HepG2 (cell line): ENCODE data around the gene ZBTB9. TPM values are rescaled to one million over a fixed set of nuclear protein-coding genes. Genes with fewer than 3 reads are reported as not detected.
A peak's percentile ranks its signal among the peaks of the same experiment; 100 is the strongest.

Experiments used
- ATF1 ChIP-seq: IDR thresholded peaks from 2 replicates; pipeline ENCODE4 v1.6.1; 2016; ENCODE audit warnings: mild to moderate bottlenecking, control low read depth
- GATAD2A ChIP-seq: IDR thresholded peaks from 2 replicates; pipeline ENCODE4 v1.6.1; 2016
- GTF2F1 ChIP-seq: fragments of 150-350 bp; IDR thresholded peaks from 2 replicates; pipeline ENCODE4 v1.6.1; 2014; ENCODE audit warnings: low read length
- HDAC2 ChIP-seq: sonication (generic); formaldehyde crosslinking; IDR thresholded peaks from 2 replicates; pipeline ENCODE4 v1.4.0; 2020; ENCODE audit warnings: missing genetic modification reagents
- HNRNPH1 ChIP-seq: fragments of 200-400 bp; formaldehyde crosslinking; optimal IDR thresholded peaks from 2 replicates; pipeline ENCODE3; 2017; ENCODE audit warnings: mild to moderate bottlenecking, low read depth, low read length
- HNRNPK ChIP-seq: fragments of 200-400 bp; formaldehyde crosslinking; IDR thresholded peaks from 2 replicates; pipeline ENCODE4 v1.6.1; 2018; ENCODE audit warnings: low read length, low read depth, moderate library complexity, mild to moderate bottlenecking; ENCODE audit not compliant: poor library complexity, severe bottlenecking
- JUNB ChIP-seq: sonication (generic); formaldehyde crosslinking; IDR thresholded peaks from 2 replicates; pipeline ENCODE4 v1.8.0; 2022; ENCODE audit warnings: missing genetic modification reagents, mild to moderate bottlenecking, borderline replicate concordance
- MAF1 ChIP-seq: sonication (generic); formaldehyde crosslinking; IDR thresholded peaks from 2 replicates; pipeline ENCODE4 v1.5.0; 2020; ENCODE audit warnings: missing genetic modification reagents, borderline replicate concordance
- MED8 ChIP-seq: sonication (generic); formaldehyde crosslinking; IDR thresholded peaks from 2 replicates; pipeline ENCODE4 v1.8.1; 2023; ENCODE audit warnings: mild to moderate bottlenecking, missing genetic modification reagents; ENCODE audit not compliant: insufficient replicate concordance
- PRPF4 ChIP-seq: fragments of 200-400 bp; formaldehyde crosslinking; IDR thresholded peaks from 2 replicates; pipeline ENCODE4 v1.6.1; 2016; ENCODE audit warnings: low read length, low read depth; ENCODE audit not compliant: poor library complexity, severe bottlenecking
- RAD21 ChIP-seq: fragments of 450-650 bp; formaldehyde crosslinking; IDR thresholded peaks from 2 replicates; pipeline ENCODE4 v1.5.0; 2020; ENCODE audit warnings: mild to moderate bottlenecking
- RAD51 ChIP-seq: fragments of 450-650 bp; IDR thresholded peaks from 2 replicates; pipeline ENCODE4 v1.6.1; 2016; ENCODE audit warnings: borderline replicate concordance
- RBAK ChIP-seq: sonication (generic); formaldehyde crosslinking; IDR thresholded peaks from 2 replicates; pipeline ENCODE4 v1.5.1; 2020; ENCODE audit warnings: mild to moderate bottlenecking, missing genetic modification reagents
- RNF2 ChIP-seq: fragments of 450-650 bp; conservative IDR thresholded peaks from 2 replicates; pipeline ENCODE4 v1.6.1; 2016; ENCODE audit warnings: low read depth
- SCMH1 ChIP-seq: sonication (generic); formaldehyde crosslinking; IDR thresholded peaks from 2 replicates; pipeline ENCODE4 v1.9.0; 2021; ENCODE audit warnings: missing genetic modification reagents, mild to moderate bottlenecking, borderline replicate concordance
- SMC3 ChIP-seq: IDR thresholded peaks from 2 replicates; pipeline ENCODE4 v1.6.1; 2011; ENCODE audit warnings: low read length, improper control_type of control experiment
- SNRNP70 ChIP-seq: fragments of 200-400 bp; formaldehyde crosslinking; IDR thresholded peaks from 2 replicates; pipeline ENCODE4 v1.6.1; 2017; ENCODE audit warnings: mild to moderate bottlenecking, low read depth, low read length, moderate library complexity
- TOPORS ChIP-seq: sonication (generic); formaldehyde crosslinking; IDR thresholded peaks from 2 replicates; pipeline ENCODE4 v1.8.0; 2023; ENCODE audit warnings: mild to moderate bottlenecking, missing genetic modification reagents
- YEATS2 ChIP-seq: sonication (generic); formaldehyde crosslinking; IDR thresholded peaks from 2 replicates; pipeline ENCODE4 v1.4.0; 2020; ENCODE audit warnings: missing genetic modification reagents, borderline replicate concordance
- ZMYM3 ChIP-seq: sonication (generic); formaldehyde crosslinking; IDR thresholded peaks from 2 replicates; pipeline ENCODE4 v1.5.1; 2020; ENCODE audit warnings: mild to moderate bottlenecking, missing genetic modification reagents
- ZNF629 ChIP-seq: sonication (generic); formaldehyde crosslinking; conservative IDR thresholded peaks from 2 replicates; pipeline ENCODE4 v1.5.0; 2020; ENCODE audit warnings: missing genetic modification reagents
- ZNF672 ChIP-seq: sonication (generic); formaldehyde crosslinking; IDR thresholded peaks from 2 replicates; pipeline ENCODE4 v1.8.1; 2022; ENCODE audit warnings: missing genetic modification reagents
- ZNF776 ChIP-seq: sonication (generic); formaldehyde crosslinking; IDR thresholded peaks from 2 replicates; pipeline ENCODE4 v1.4.0; 2020; ENCODE audit warnings: mild to moderate bottlenecking, missing genetic modification reagents
- ZSCAN9 ChIP-seq: IDR thresholded peaks from 2 replicates; pipeline ENCODE4 v1.6.1; 2016; ENCODE audit warnings: borderline replicate concordance
- polyA plus RNA-seq, 8 experiments: library from polyadenylated mRNA; depleted of rRNA in 3 of 8; stranded (reverse) in 7 of 8; unstranded in 1 of 8; fragments of >200 nt; fragmentation: Illumina TruSeq in 4 of 8; extraction: Trizol in 4 of 8; gene quantifications; 2 replicates each; pipeline versions ENCODE4 v1.2.1 to v1.2.3, GENCODE V29; 2011 to 2016; ENCODE audit warnings: low read depth in 4 of 8, missing spikeins in 1 of 8, mixed read lengths in 1 of 8; ENCODE audit not compliant: insufficient read depth in 1 of 8
- total RNA-seq, 5 experiments: library from RNA; depleted of rRNA; stranded (reverse); fragments of >200 nt; fragmentation: Illumina TruSeq; extraction: Trizol; gene quantifications; 2 replicates each; pipeline ENCODE4 v1.2.3, GENCODE V29; 2016; ENCODE audit warnings: low read depth in 1 of 5
- TF ChIP-seq, protein P1 (sequence below): sonication (generic); formaldehyde crosslinking; IDR thresholded peaks from 2 replicates; pipeline ENCODE4 v1.8.0; 2022; ENCODE audit warnings: mild to moderate bottlenecking, missing genetic modification reagents, moderate library complexity
- TF ChIP-seq, protein P2 (sequence below), 2 experiments: sonication (generic) in 1 of 2; formaldehyde crosslinking in 1 of 2; IDR thresholded peaks; 2 replicates each; pipeline versions ENCODE4 v1.5.1 to v1.6.1; 2011 to 2020; ENCODE audit warnings: borderline replicate concordance in 1 of 2, low read depth in 1 of 2, low read length in 1 of 2, mild to moderate bottlenecking in 1 of 2, missing genetic modification reagents in 1 of 2, moderate library complexity in 1 of 2
- TF ChIP-seq, protein P3 (sequence below): IDR thresholded peaks from 2 replicates; pipeline ENCODE4 v1.6.1; 2016

The ZBTB9 gene
- total and polyA plus RNA-seq, 2 of the 13 experiments (the other 11 are each of a cell fraction or from before 2014, with no cell fraction given): 5.3 to 9.2 TPM

DNA sequence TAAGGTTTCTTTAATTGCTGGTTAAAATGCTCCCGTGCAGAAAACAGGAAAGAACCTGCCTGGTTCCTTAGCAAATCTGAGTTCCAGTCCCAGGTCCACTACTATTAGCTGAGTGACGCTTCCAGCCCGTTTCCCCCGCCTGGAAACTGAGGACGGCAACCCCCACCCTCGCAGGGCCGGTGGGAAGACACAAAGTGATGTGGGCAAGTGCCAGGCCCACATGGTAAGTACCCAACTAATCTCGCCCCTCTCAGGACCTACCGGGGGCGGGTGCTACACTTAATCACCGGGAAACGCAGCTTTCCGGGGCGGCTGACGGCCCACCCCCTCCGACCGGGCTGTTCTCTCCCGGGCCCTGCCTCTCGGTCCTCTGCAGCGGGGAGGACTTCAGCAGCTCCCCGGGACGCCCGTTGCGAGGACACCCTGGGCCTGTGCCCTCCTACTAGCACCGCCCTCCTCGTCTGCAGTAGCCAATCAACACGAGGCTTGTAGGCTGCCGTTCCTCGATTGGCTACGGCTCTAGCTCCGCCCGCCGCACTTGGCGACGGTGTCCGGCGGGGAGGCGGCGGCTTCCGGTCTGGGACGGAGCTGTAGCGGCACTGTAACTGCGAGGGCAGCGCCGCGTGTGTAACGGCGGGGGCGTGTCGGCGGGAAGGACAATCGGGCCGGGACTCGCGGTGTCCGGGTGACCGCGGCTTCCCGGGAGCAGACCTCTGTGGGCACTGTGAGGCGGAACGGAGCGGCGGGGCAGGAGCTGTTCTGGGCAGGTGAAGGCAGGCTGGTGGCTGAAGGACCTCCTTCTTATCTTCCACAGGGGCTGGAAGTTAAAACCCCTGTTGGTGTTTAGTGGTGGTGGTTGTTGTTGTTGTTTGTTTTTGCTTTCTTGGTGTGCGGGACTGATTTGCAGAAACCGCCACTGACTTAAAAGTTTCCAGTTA is at the start of gene ZBTB9 (continued):
- no peak for TF ChIP-seq HNRNPH1
- peak; percentile 89 for TF ChIP-seq ATF1 (CRISPR knock-in tag)
- TF ChIP-seq RAD51: no peak
- TF ChIP-seq MAF1: peak; percentile 28; the same call in 1 of the 2 replicates
- TF ChIP-seq HDAC2 (CRISPR knock-in tag): peak; percentile 91
- no peak for TF ChIP-seq HNRNPK
- TF ChIP-seq RBAK (CRISPR knock-in tag): 0 out of 2 replicates have a peak, but pooled peaks have one; percentile 42
- TF ChIP-seq SNRNP70: no peak
- TF ChIP-seq ZMYM3 (CRISPR knock-in tag): no peak; the same call in 1 of the 2 replicates
- 0 out of 2 replicates have a peak, but pooled peaks have one; percentile 57 for TF ChIP-seq JUNB (CRISPR knock-in tag)
- TF ChIP-seq ZNF629 (CRISPR knock-in tag): peak; percentile 93
- TF ChIP-seq TOPORS (CRISPR knock-in tag): peak; percentile 88; the same call in 1 of the 2 replicates
- peak; percentile 94; the same call in 1 of the 2 replicates for TF ChIP-seq ZNF776 (CRISPR knock-in tag)
- no peak for TF ChIP-seq SMC3
- no peak for TF ChIP-seq GTF2F1
- TF ChIP-seq, protein P1, sequence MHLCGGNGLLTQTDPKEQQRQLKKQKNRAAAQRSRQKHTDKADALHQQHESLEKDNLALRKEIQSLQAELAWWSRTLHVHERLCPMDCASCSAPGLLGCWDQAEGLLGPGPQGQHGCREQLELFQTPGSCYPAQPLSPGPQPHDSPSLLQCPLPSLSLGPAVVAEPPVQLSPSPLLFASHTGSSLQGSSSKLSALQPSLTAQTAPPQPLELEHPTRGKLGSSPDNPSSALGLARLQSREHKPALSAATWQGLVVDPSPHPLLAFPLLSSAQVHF (CRISPR knock-in tag): peak; percentile 85
- TF ChIP-seq, protein P2, sequence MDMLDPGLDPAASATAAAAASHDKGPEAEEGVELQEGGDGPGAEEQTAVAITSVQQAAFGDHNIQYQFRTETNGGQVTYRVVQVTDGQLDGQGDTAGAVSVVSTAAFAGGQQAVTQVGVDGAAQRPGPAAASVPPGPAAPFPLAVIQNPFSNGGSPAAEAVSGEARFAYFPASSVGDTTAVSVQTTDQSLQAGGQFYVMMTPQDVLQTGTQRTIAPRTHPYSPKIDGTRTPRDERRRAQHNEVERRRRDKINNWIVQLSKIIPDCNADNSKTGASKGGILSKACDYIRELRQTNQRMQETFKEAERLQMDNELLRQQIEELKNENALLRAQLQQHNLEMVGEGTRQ (IDR thresholded peaks at IDR 0.05; ENCODE audit: low read depth, low read length): no peak
- TF ChIP-seq, protein P2 (CRISPR knock-in tag; IDR thresholded peaks at IDR 0.05; ENCODE audit: borderline replicate concordance): no peak; the same call in 1 of the 2 replicates
- TF ChIP-seq SCMH1 (CRISPR knock-in tag): no peak
- TF ChIP-seq ZNF672 (CRISPR knock-in tag): peak; percentile 93; the same call in 1 of the 2 replicates
- TF ChIP-seq, protein P3, sequence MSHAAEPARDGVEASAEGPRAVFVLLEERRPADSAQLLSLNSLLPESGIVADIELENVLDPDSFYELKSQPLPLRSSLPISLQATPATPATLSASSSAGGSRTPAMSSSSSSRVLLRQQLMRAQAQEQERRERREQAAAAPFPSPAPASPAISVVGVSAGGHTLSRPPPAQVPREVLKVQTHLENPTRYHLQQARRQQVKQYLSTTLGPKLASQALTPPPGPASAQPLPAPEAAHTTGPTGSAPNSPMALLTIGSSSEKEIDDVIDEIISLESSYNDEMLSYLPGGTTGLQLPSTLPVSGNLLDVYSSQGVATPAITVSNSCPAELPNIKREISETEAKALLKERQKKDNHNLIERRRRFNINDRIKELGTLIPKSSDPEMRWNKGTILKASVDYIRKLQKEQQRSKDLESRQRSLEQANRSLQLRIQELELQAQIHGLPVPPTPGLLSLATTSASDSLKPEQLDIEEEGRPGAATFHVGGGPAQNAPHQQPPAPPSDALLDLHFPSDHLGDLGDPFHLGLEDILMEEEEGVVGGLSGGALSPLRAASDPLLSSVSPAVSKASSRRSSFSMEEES (CRISPR knock-in tag): peak; percentile 66
- peak; percentile 94 for TF ChIP-seq MED8 (CRISPR knock-in tag)
- TF ChIP-seq GATAD2A (CRISPR knock-in tag): peak; percentile 76
- TF ChIP-seq YEATS2: peak; percentile 98
- TF ChIP-seq RAD21: 0 out of 2 replicates have a peak, but pooled peaks have one; percentile 28
- no peak for TF ChIP-seq PRPF4
- TF ChIP-seq RNF2: peak; percentile 94
- TF ChIP-seq ZSCAN9: peak; percentile 96
